ES-I3 (cell line): ENCODE data around the gene ANGPTL8.

Experiments used
- H3K36me3 ChIP-seq: 2 replicates; pipeline ENCODE4 v1.6.1; 2013; ENCODE audit warnings: mild to moderate bottlenecking, low read length, control low read depth, moderate library complexity; ENCODE audit not compliant: insufficient read depth
- H3K4me1 ChIP-seq: 2 replicates; pipeline ENCODE4 v1.6.1; 2013; ENCODE audit warnings: mild to moderate bottlenecking, control low read depth, low read length; ENCODE audit not compliant: insufficient read depth
- H3K9ac ChIP-seq: 2 replicates; pipeline ENCODE4 v1.6.1; 2013; ENCODE audit warnings: low read depth, mild to moderate bottlenecking, low read length, moderate library complexity
- H3K9me3 ChIP-seq: 2 replicates; pipeline ENCODE4 v1.6.1; 2013; ENCODE audit warnings: mild to moderate bottlenecking, low read length, moderate library complexity; ENCODE audit not compliant: control insufficient read depth, insufficient read depth

The ANGPTL8 gene

DNA sequence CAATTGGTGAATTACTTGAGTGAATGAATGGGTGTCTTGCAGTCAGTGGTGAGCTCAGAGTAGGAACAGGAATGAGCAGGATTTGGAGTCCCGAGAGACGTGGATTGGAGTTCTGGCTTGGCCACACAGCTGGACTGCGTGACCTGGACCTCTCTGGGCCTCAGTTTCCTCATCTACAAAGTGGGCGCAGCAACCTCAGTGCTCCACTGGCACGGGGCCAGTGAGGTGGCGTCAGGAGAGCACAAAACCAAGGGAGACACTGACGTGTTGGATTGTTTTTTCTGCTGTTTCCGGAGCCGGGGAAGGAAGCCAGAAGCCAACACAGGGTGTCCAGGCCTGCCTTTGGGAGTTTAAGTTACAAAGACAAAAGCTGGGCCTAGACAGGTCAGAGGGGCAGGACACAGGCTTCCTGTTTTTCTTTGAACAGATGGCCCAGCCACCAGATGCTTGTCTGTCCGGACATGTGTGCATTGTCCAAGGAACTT, 29.4 kb downstream of the ANGPTL8 start:
- H3K9me3 ChIP-seq: no peaks in the 10 kb centered on the region
- H3K4me1 ChIP-seq: peaks cover 3% of the 10 kb centered on the region; the same call in 1 of the 2 replicates
- H3K9ac ChIP-seq: no peak overlapping the region
- no peaks in the 10 kb centered on the region for H3K36me3 ChIP-seq

DNA sequence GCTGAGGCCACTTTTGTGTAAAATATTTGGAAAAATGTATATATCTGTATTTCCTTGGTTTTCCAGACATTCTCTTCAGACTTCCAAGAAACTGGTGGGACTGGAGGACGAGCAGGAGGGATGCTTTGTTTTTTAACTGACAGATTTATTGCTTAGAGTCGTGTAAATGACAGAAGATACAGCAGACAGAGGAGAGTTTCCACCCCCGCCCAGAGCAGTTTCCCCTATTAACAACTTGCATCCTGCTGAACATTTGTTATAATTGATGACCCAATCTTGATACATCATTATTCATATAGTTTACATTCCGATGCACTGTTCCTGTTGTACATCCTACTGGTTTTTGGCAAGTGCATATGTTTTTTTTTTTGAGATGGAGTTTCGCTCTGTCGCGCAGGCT, 30.0 kb downstream of the ANGPTL8 start:
- no peaks in the 10 kb centered on the region for H3K9me3 ChIP-seq
- H3K9ac ChIP-seq: no peak overlapping the region
- H3K36me3 ChIP-seq: no peaks in the 10 kb centered on the region
- H3K4me1 ChIP-seq: 0 out of 2 replicates have a peak, but pooled peaks cover under 1% of the 10 kb centered on the region

DNA sequence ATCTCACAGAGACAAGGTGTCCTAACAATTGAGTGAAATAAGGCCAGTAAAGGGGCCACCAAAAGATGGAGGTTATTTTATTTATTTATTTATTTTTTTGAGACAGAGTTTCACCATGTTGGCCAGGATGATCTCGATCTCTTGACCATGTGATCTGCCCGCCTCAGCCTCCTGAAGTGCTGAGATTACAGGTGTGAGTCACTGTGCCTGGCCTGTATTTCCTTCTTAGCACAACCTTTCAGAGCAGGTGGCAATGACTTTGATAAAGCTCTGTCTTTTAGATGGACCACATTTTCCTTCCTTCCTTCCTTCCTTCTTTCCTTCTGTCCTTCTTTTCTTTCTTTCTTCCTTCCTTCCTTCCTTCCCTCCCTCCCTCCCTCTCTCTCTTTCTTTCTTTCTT, 33.9 kb downstream of the ANGPTL8 start:
- H3K36me3 ChIP-seq: no peaks in the 10 kb centered on the region
- no peaks in the 10 kb centered on the region for H3K9me3 ChIP-seq
- H3K4me1 ChIP-seq: peaks cover 7% of the 10 kb centered on the region; the same call in 1 of the 2 replicates
- no peak overlapping the region for H3K9ac ChIP-seq

- H3K9me3 ChIP-seq: no peaks in the 10 kb centered on the region
- peaks cover 7% of the 10 kb centered on the region; the same call in 1 of the 2 replicates for H3K4me1 ChIP-seq
- H3K9ac ChIP-seq: no peak overlapping the region
- H3K36me3 ChIP-seq: no peaks in the 10 kb centered on the region
Measured at GRCh38 chr19:11273989-11274388, 34.6 kb downstream of the ANGPTL8 start.

- no peak overlapping the region for H3K9ac ChIP-seq
- no peaks in the 10 kb centered on the region for H3K36me3 ChIP-seq
- no peaks in the 10 kb centered on the region for H3K9me3 ChIP-seq
- H3K4me1 ChIP-seq: peaks cover 7% of the 10 kb centered on the region; the same call in 1 of the 2 replicates
Measured at GRCh38 chr19:11274533-11275086, 35.2 kb downstream of the ANGPTL8 start.

DNA sequence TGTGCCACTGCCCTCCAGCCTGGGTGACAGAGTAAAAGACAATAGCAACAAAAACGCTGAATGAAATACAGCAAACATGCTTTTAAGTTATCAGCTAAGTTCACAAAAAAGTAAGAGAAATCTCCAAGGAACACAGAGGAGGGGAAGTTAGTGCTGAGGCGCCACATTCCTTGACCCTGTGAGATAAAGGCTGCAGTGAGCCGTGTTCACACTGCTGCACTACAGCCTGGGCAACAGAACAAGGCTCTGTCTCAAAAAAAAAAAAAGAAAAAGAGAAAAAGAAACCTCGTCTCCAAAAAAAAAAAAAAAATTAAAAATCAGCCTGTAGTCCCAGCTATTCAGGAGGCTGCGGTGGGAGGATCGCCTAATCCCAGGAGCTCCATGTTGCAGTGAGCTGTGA, 39.3 kb downstream of the ANGPTL8 start:
- Histone ChIP-seq H3K9me3 (no peaks in the 10 kb centered on the region), H3K9ac (no peak overlapping the region), H3K4me1 (peaks cover 7% of the 10 kb centered on the region; the same call in 1 of the 2 replicates), H3K36me3 (no peaks in the 10 kb centered on the region)

DNA sequence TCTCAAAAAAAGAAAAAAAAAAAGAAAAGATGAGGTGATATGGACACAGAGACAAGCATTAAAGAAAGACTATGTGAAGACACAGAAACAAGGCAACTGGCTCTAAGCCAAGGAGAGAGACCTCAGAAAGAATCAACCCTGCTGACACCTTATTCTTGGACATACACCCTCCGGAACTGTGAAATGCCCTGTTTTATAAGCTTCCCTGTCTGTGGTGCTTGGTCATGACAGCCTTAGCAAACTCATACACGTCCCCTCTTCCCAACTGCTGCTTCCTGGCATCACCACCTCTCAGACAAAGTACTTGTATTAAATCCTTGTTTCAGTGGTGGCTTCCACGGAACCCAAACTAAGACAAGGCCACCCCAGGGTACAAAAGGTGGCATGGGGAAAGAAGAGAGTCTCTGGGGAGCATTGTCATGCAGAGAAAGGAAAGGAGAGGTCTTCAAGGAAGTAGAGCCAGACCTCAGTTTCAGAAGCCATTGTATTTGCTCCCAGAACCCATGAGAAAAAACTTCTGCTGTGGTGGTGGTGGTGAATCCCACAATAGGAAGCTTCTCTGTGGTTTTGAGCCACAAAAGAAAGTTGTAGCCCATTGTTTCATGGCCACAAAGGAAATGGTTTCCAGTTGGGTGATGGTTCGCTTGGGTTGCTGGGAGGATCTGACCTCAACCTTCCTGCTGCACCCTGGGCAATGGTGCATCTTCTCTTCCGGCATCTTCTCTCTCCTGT, 40.3 kb downstream of the ANGPTL8 start:
- Histone ChIP-seq H3K9me3 (no peaks in the 10 kb centered on the region), H3K4me1 (peaks cover 7% of the 10 kb centered on the region; the same call in 1 of the 2 replicates), H3K9ac (no peak overlapping the region), H3K36me3 (no peaks in the 10 kb centered on the region)

- Histone ChIP-seq H3K9me3 (no peaks in the 10 kb centered on the region), H3K36me3 (no peaks in the 10 kb centered on the region), H3K9ac (no peak overlapping the region), H3K4me1 (no peaks in the 10 kb centered on the region)
Measured at GRCh38 chr19:11281356-11282049, 42.1 kb downstream of the ANGPTL8 start.

DNA sequence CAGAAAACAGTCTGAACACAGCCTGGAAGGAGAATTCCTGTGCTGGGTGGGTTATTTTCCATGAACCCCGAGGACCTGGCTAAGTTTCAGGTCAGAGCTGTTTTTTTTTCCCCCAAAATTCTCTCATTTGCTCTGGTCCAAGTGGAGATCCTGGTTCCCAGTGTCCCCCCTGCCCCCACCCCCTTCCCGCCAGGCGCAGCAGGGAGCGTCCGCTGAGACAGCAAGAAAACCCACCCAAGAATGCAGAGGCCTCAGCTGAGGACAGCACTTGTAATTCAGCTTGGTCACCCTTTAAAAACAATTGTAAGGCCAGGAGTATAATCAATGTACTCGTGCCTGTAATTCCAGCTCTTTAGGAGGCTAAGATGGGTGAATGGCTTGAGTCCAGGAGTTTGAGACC, 45.1 kb downstream of the ANGPTL8 start:
- H3K4me1 ChIP-seq: no peaks in the 10 kb centered on the region
- no peak overlapping the region for H3K9ac ChIP-seq
- no peaks in the 10 kb centered on the region for H3K36me3 ChIP-seq
- H3K9me3 ChIP-seq: no peaks in the 10 kb centered on the region

- no peaks in the 10 kb centered on the region for H3K9me3 ChIP-seq
- H3K9ac ChIP-seq: no peak overlapping the region
- no peaks in the 10 kb centered on the region for H3K36me3 ChIP-seq
- H3K4me1 ChIP-seq: no peaks in the 10 kb centered on the region; the same call in 1 of the 2 replicates
Measured at GRCh38 chr19:11286312-11286974, 47.0 kb downstream of the ANGPTL8 start.

DNA sequence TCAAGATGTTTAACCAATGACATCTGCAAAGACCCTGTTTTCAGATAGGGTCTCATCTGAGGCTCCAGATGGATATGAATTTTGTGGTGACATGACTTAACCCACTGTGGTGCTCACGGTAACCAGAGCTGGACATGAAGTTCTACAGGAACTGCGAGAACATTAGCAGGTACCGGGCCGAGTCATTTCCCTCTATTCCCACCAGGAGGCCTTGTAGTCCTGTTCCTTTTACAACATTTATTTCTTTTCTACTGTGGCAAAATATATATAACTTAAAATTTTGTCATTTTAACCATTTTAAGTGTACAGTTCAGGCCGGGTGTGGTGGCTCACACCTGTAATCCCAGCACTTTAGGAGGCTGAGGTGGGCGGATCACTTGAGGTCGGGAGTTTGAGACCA, 48.9 kb downstream of the ANGPTL8 start:
- no peaks in the 10 kb centered on the region for H3K9me3 ChIP-seq
- no peaks in the 10 kb centered on the region; the same call in 1 of the 2 replicates for H3K4me1 ChIP-seq
- no peaks in the 10 kb centered on the region for H3K36me3 ChIP-seq
- H3K9ac ChIP-seq: no peak overlapping the region

DNA sequence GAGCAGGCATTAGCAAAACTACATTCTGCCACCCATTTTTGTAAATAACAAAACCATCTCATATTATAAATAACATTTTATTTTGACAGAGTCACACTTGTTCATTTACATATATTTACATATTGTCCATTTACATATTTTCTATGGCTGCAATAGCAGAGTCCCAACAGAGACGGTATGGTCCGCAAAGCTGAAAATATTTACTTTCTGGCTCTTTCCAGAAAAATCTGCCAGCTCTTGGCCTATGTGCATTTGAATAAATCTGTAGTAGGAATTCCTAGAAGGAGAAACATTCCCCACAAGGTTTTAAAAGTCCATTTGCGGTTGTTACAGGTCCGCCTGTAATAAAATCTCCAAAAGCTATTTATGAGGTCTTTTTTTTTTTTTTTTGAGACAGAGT, 50.8 kb downstream of the ANGPTL8 start:
- no peaks in the 10 kb centered on the region; the same call in 1 of the 2 replicates for H3K4me1 ChIP-seq
- no peaks in the 10 kb centered on the region for H3K9me3 ChIP-seq
- no peaks in the 10 kb centered on the region for H3K36me3 ChIP-seq
- H3K9ac ChIP-seq: no peak overlapping the region

DNA sequence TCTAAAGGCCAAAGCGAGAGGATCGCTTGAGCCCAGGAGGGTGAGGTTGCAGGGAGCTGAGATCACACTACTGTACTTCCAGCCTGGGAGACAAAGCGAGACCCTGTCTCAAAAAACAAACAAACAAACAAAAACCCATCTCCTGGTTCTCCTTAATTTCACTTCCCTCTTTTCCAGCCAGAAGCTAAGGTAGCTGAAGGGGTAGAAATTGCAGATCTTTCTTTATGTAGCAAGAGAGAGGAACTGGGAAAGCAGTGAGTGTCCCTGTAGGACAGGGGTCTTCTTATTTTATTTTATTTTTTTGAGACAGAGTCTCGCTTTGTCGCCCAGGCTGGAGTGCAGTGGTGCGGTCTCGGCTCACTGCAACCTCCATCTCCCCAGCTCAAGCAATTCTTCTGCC, 52.0 kb downstream of the ANGPTL8 start:
- Histone ChIP-seq H3K36me3 (no peaks in the 10 kb centered on the region), H3K9ac (no peak overlapping the region), H3K9me3 (no peaks in the 10 kb centered on the region), H3K4me1 (no peaks in the 10 kb centered on the region; the same call in 1 of the 2 replicates)
